Measurements from ENCODE around the gene PRDX3. TPM values are rescaled to one million over a fixed set of nuclear protein-coding genes. Genes with fewer than 3 reads are reported as not detected.
A peak's percentile ranks its signal among the peaks of the same experiment; 100 is the strongest.

Gene PRDX3
- total RNA-seq, 1 experiment from 2014 or later = 376 TPM

DNA sequence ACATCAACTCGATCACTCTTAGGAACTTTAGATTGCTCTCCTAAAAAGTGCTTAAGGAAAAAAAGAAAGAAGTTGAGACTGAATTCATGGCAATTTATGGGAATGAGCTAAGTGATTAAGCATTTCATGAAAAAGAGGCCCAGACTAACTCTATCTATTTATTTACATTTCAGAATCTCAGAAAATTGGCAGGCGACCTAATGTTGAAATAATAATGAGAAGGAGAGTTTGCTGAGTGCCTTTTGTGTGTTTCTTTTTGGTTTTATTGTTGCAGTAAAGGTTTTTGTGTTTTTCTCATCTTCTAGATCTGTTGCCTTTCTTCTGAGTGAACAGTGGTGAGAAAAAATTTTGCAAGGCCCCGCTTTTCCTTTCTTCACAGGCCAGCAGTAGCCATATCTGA, 32.6 kb upstream of the PRDX3 start:
- Histone ChIP-seq H3K36me3 (peaks cover 25% of the 10 kb centered on the region), H3K27me3 (replicated peaks) (no peaks in the 10 kb centered on the region), H3K9me3 (replicated peaks) (no peaks in the 10 kb centered on the region), H3K4me3 (no peak overlapping the region), H3K4me1 (replicated peaks) (peaks cover 52% of the 10 kb centered on the region), H3K27ac (peak overlapping the region; percentile 80)
- peak in 1 of 2 experiments; percentile 88 for DNase-seq (ENCODE audit: low read depth in 1 of 2, low spot score in 2 of 2)

DNA sequence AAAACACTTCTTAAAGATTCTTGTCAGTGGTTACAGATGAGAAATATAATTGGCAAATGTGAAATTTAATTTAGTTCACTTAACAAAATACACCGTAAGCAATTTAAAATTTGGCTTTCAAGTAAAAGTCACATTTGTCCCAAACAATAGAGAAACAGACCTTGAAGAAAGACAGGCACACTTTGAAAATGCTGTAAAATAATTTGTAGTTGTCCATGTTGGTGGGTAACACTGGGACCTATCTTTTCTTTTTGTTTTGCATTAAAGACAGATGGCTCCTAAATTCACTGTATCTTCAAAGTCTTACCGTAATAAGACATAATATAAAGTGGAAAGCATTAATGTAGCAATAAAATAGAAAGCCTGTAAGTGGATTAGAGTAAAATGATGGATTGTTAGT, 32.0 kb upstream of the PRDX3 start:
- Histone ChIP-seq H3K9me3 (replicated peaks) (no peaks in the 10 kb centered on the region), H3K4me3 (no peak overlapping the region), H3K27me3 (replicated peaks) (no peaks in the 10 kb centered on the region), H3K4me1 (replicated peaks) (peaks cover 58% of the 10 kb centered on the region), H3K27ac (peak overlapping the region; percentile 80), H3K36me3 (peaks cover 25% of the 10 kb centered on the region)
- no peak for DNase-seq (ENCODE audit: low read depth in 1 of 2, low spot score in 2 of 2)

DNA sequence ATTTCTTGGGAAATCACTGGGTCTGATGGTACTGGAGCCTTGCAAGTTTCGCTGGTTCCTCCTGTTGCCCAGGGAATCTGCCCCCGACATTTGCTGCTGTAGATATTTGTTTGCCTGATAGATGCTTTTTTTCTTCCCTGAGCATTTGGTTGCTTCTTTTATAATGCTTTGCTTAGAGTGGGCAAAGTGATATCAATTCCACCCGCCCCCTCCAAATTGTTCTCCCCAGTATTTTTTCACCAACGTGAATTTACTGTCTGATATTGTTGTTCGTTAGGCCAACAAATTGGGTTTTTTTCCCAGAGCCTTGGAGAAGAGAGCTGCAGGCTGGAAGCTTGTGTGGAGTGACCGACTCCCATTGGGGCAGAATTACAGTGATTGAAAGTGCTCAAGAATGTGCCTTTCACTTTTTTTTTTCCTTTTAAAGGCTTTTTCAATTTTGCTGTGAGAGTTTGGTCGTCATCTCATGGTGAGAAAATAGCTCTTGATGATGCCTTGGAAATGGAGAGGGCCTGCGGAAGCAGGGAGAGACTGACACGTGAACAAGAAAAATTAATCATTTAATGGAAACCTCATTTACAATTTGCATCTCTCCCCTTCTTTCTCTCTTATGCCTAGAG, 31.2 kb upstream of the PRDX3 start:
- H3K36me3 ChIP-seq = peaks cover 25% of the 10 kb centered on the region
- H3K27ac ChIP-seq = peak overlapping the region; percentile 80
- no peaks in the 10 kb centered on the region for H3K27me3 ChIP-seq (replicated peaks)
- peak overlapping the region; percentile 97 for H3K4me3 ChIP-seq
- H3K4me1 ChIP-seq (replicated peaks) = peaks cover 61% of the 10 kb centered on the region
- no peak for DNase-seq (ENCODE audit: low read depth in 1 of 2, low spot score in 2 of 2)
- H3K9me3 ChIP-seq (replicated peaks) = no peaks in the 10 kb centered on the region

DNA sequence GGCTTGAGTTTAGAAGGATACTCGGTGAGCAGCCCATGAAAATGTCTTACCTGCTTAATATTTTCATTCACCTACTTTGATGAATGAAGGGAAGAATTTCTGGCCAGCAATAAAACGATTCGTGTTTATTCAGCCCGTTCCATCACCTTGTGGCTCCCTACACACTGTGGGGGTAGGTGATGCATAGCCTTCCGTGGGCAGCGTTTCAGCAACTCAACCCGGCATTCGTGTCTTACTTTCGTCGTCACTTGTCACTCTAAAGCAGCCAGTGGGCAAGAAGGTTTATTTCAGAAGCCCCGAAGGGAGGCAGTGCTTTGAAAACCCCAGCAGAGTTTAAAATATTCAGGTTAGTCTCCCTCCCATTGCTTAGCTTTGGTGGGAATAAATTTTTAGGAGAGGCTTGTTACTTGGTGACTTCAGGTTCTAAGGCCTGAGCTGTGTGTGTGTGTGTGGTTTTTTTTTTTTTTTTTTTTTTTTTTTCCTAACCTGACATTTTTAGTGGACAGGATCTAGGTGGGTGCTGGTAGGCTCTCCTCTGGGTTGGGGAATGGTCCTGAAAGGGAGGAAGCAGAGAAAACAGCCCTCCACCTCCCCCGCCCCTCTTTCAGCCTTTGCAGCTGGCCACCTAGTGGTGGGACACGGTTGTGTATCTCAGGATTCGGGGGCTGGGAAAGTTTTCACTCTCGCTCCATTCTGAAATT, 30.6 kb upstream of the PRDX3 start:
- Histone ChIP-seq H3K4me3 (peak overlapping the region; percentile 97), H3K36me3 (peaks cover 25% of the 10 kb centered on the region), H3K4me1 (replicated peaks) (peaks cover 66% of the 10 kb centered on the region), H3K27ac (peak overlapping the region; percentile 80), H3K27me3 (replicated peaks) (no peaks in the 10 kb centered on the region), H3K9me3 (replicated peaks) (no peaks in the 10 kb centered on the region)
- peak; percentile 67 to 78 for DNase-seq (ENCODE audit: low read depth in 1 of 2, low spot score in 2 of 2)

DNA sequence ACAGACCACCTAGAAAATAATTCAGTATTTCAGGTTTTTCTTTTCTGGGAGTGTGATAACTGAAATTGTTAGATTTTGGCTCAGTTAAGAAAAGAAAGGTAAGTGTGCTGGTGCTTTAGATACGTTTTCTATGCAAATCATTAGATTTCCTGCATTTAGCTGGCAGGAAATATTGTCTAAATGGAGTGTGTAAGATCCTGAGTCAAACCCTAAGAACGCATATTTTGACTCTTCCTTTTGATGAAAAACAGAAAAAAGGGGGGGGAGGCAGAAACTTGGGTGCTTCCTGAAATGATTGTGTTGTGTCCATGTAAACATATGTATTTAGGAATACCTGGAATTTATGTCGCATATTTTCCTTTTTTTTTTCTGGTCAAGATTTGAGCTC, 29.9 kb upstream of the PRDX3 start:
- DNase-seq (ENCODE audit: low read depth in 1 of 2, low spot score in 2 of 2) = peak in 1 of 2 experiments; percentile 51
- Histone ChIP-seq H3K27me3 (replicated peaks) (no peaks in the 10 kb centered on the region), H3K9me3 (replicated peaks) (no peaks in the 10 kb centered on the region), H3K36me3 (peaks cover 25% of the 10 kb centered on the region), H3K27ac (peak overlapping the region; percentile 58), H3K4me1 (replicated peaks) (peaks cover 63% of the 10 kb centered on the region), H3K4me3 (peak overlapping the region; percentile 97)

DNA sequence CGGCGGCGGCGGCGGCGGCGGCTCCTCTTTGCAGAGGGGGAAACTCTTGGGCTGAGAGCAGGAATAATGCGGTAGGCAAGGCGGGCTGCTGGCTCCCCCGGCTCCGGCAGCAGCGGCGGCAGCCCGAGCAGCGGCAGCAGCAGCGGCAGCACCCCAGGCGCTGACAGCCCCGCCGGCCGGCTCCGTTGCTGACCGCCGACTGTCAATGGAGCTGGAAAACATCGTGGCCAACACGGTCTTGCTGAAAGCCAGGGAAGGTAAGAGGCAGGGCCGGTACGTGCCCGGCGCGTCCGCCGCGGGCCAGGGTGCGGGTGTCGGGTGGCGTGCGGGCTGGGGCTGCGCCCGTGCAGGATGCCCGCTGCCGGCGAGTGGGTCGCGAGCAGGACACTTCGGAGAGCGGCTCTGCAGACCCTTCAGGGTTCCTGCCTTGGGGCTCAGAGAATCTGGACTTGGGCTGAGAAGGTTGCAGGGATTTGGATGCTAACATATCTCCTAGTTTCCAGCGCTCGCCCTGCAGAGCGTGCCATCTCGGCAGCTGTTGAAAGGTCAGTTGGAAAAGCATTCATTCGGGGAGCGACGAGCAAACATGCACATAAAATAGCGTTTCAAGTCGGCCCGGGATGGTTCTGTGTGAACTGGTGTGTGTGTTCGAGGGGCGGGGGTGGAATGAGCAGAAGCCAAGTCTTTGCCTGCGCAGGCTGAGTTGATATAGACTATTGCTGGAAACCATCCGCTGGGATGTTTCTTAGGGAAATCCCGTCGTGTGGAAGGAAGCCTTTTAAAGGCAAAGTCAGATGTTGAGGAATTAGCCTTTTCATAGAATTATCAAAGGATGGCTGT, 29.3 kb upstream of the PRDX3 start:
- H3K27ac ChIP-seq = peak overlapping the region; percentile 58
- H3K4me3 ChIP-seq = peak overlapping the region; percentile 97
- H3K4me1 ChIP-seq (replicated peaks) = peaks cover 68% of the 10 kb centered on the region
- H3K9me3 ChIP-seq (replicated peaks) = no peaks in the 10 kb centered on the region
- peaks cover 22% of the 10 kb centered on the region for H3K36me3 ChIP-seq
- H3K27me3 ChIP-seq (replicated peaks) = no peaks in the 10 kb centered on the region
- DNase-seq (ENCODE audit: low read depth in 1 of 2, low spot score in 2 of 2) = peak; percentile 56 to 73

DNA sequence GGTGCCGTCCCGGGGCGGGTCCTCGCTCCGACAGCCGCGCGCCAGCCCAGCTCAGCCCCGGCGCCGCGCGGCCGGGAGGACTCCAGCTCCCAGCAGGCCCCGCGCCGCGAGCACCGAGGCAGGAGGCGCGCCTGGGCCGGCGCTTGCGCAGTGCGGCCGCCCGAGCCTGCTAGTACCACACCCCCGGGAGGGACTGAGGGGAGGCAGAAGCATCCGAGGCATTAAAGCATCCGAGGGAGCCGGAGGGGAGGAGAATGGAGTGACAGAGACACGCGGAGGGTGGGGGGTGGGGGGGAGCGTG, 28.7 kb upstream of the PRDX3 start, which contains the start of gene GRK5:
Gene GRK5 (plus strand): TSS at position 206 of the 301 bp plus-strand sequence. CDS start 347 bp downstream, outside the sequence.
- H3K4me1 ChIP-seq (replicated peaks) = peaks cover 66% of the 10 kb centered on the region
- H3K27me3 ChIP-seq (replicated peaks) = no peaks in the 10 kb centered on the region
- peak; percentile 93 to 97 for DNase-seq (ENCODE audit: low read depth in 1 of 2, low spot score in 2 of 2)
- H3K27ac ChIP-seq = peak within 1 kb of the TSS; percentile 94
- peak within 1 kb of the TSS; percentile 97 for H3K4me3 ChIP-seq
- H3K9me3 ChIP-seq (replicated peaks) = no peaks in the 10 kb centered on the region
- peaks cover 17% of the 10 kb centered on the region for H3K36me3 ChIP-seq

DNA sequence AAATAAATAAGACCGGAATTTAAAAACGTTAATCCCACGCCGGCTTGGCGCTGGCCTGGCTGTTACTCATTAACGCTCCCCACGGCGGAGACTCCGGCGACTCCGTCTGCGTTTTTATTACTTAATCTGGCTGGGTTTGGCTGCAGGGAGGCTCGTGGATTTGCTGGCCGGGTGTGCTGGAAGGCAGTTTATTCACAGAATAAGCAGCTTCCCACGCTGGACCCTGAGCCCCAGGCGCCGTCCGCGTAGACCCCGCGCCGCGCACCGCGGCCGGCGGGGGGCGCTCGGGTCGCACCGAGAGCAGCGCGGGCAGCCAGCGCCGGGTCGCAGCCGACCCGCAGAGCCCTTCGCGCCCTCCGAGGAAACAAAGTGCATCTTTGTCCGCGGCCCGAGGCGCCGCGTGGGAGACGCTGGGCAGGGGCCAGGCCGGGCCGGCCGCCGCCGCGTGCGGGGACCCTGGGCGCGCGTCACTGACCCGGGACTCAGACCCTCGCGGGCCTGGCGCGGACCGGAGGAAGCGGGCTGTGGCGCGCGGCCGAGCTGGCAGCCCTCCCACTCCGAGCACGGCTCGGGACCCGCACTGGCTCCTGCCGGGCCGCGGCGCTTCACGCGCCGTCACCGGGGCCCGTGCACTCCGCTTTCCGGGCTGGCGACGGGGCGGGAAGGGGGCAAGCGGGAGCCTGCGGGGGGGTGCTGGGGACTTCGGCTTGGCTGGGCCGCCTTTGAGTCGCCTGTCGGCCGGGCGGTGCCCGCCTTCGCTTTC, 28.2 kb upstream of the PRDX3 start:
- Histone ChIP-seq H3K36me3 (peaks cover 12% of the 10 kb centered on the region), H3K27me3 (replicated peaks) (no peaks in the 10 kb centered on the region), H3K9me3 (replicated peaks) (no peaks in the 10 kb centered on the region), H3K4me1 (replicated peaks) (peaks cover 60% of the 10 kb centered on the region), H3K4me3 (peak overlapping the region; percentile 97), H3K27ac (peak overlapping the region; percentile 94)
- peak; percentile 69 to 85 for DNase-seq (ENCODE audit: low read depth in 1 of 2, low spot score in 2 of 2)

DNA sequence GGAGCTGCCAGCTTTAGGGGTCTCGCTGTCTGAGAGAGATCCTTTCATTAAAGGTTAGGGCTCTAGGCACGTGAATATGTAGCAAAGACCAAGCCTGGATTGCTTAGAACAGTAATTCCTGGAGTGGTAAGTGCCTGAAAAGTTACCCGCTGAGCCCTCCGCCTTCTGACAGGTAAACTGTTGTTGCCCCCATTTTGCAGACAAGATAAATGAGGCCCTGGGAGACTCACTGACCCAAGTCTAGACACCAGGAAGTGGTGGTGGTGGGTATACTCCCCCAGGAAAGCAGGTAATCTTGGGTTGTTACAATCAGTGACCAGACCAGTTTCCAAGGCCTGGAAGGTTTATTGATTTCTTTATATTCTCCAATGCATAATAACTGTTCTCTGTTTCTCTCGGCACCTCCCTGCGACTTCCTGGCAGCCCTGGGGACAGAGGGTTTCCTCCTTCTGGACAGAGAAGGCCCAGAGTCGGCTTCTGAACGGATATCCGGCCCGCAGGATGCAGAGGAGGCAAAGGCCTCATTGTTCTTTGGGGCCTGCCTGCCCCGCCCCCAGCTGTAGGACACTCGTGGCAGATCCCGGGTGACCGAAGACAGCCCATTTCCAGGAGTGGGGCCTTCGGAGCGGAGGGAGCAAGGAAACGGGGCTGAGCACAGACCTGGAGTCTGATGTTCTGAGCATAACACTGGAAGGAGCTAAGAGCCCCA, 27.4 kb upstream of the PRDX3 start:
- peak in 1 of 2 experiments; percentile 74 for DNase-seq (ENCODE audit: low read depth in 1 of 2, low spot score in 2 of 2)
- no peaks in the 10 kb centered on the region for H3K27me3 ChIP-seq (replicated peaks)
- H3K9me3 ChIP-seq (replicated peaks) = no peaks in the 10 kb centered on the region
- peak overlapping the region; percentile 97 for H3K4me3 ChIP-seq
- peaks cover 9% of the 10 kb centered on the region for H3K36me3 ChIP-seq
- H3K27ac ChIP-seq = peak overlapping the region; percentile 94
- peaks cover 55% of the 10 kb centered on the region for H3K4me1 ChIP-seq (replicated peaks)

DNA sequence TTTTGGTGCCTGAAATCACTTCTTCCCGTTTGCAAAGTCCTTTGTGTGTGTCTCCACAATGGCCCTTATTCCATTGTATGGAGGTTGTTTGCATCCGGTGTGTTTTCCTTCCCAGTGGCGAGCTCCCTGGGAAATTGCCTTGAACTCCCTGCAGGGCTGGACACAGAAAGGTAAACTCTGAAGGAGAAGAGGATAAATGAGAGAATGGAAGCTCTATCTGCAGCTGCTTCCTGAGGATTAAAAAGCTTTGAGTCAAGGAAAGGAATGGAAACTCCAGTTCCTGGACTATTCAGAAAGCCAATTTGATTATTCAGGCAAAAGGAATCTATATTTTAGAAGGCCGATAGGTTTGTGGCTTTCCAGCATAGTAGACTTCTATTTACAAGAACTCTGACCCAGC, 24.4 kb upstream of the PRDX3 start:
- no peak for DNase-seq (ENCODE audit: low read depth in 1 of 2, low spot score in 2 of 2)
- no peaks in the 10 kb centered on the region for H3K9me3 ChIP-seq (replicated peaks)
- no peak overlapping the region for H3K4me3 ChIP-seq
- peaks cover 37% of the 10 kb centered on the region for H3K4me1 ChIP-seq (replicated peaks)
- no peaks in the 10 kb centered on the region for H3K27me3 ChIP-seq (replicated peaks)
- no peak overlapping the region for H3K27ac ChIP-seq
- peaks cover 9% of the 10 kb centered on the region for H3K36me3 ChIP-seq

DNA sequence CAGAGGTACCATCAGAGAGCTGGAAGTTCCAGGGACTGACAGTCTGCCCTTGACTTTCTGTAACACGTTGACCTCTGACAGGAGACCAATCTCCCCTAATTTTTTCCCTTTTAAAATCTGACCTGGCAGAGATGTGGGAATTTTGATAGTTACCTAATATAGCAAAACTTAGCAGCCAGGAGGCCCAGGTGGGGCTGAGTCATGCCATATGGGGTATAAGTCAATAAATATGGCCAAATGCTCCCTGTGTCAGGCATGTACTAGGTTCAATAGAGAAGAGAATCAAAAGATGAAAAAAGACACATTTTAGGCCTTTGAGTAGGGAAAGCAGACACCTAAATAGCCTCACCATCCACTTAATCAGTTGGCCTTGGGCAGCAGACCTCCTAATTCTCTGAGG, 22.6 kb upstream of the PRDX3 start:
- Histone ChIP-seq H3K36me3 (no peaks in the 10 kb centered on the region), H3K4me3 (no peak overlapping the region), H3K27me3 (replicated peaks) (no peaks in the 10 kb centered on the region), H3K4me1 (replicated peaks) (peaks cover 34% of the 10 kb centered on the region), H3K27ac (no peak overlapping the region), H3K9me3 (replicated peaks) (no peaks in the 10 kb centered on the region)
- DNase-seq (ENCODE audit: low read depth in 1 of 2, low spot score in 2 of 2) = no peak

DNA sequence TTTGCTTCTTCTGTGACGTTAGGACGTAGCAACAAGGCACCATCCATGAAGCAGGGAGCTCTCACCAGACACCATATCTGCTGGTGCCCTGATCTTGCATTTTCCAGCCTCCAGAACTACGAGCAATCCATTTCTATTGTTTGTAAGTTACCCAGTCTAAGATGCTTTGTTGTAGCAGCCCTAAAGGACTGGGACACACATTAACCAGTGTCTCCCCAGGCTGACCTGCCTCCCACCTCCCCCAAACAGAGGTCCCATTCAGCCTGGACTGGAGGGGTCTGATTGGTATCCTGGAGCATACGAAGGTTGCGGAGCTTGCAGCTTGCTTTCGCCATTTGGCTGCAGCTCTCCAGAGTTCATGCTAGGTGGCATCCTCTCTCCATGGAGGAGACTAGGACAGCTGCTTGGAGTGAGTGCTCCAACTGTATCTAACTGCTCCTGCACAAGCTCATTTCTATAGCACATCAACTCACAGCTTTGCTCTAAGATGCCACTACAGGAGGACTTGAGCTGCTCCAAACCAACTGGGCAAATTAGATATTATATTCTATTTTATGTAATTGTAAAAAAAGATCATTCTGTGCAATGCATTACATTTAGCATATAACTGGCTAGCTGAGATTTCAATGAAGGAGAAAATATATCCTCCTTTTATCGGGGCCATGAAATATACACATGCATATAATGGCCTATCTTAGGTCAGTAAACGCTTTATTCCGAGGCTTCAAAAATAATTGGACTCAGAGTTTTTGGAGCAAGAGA, 20.8 kb upstream of the PRDX3 start:
- peak; percentile 36 to 72 for DNase-seq (ENCODE audit: low read depth in 1 of 2, low spot score in 2 of 2)
- no peak overlapping the region for H3K4me3 ChIP-seq

More for the DNA sequence above, 20.8 kb upstream of the PRDX3 start:
- H3K27ac ChIP-seq = no peak overlapping the region
- no peaks in the 10 kb centered on the region for H3K27me3 ChIP-seq (replicated peaks)
- H3K4me1 ChIP-seq (replicated peaks) = peaks cover 21% of the 10 kb centered on the region
- no peaks in the 10 kb centered on the region for H3K9me3 ChIP-seq (replicated peaks)
- H3K36me3 ChIP-seq = no peaks in the 10 kb centered on the region

Measured in SJSA1 (cell line).